CD14-positive monocyte (primary cell): ENCODE measurements around the gene SIGLEC1. TPM values are rescaled to one million over a fixed set of nuclear protein-coding genes. Genes with fewer than 3 reads are reported as not detected.

Experiments
- DNase-seq, 3 donors: peaks; one replicate each; pipeline ENCODE4 v3.0.0-alpha.2; 2011 to 2022
- H2AFZ ChIP-seq: 2 replicates; pipeline ENCODE4 v1.6.0; 2012; ENCODE audit warnings: mild to moderate bottlenecking, low read depth, low read length, inconsistent platforms; ENCODE audit not compliant: insufficient read depth, poor library complexity, severe bottlenecking
- H3K27ac ChIP-seq, 2 donors: 1 replicate in 1 of 2; 2 replicates in 1 of 2; pipeline ENCODE4 v1.5.1; 2012 to 2013; ENCODE audit warnings: low read length in 2 of 2, control low read depth in 1 of 2, inconsistent platforms in 1 of 2, low read depth in 1 of 2, mild to moderate bottlenecking in 1 of 2
- H3K27me3 ChIP-seq, 2 donors: one replicate each; pipeline versions ENCODE4 v1.6.0 to v1.6.1; 2011 to 2013; ENCODE audit warnings: low read length in 2 of 2; ENCODE audit not compliant: control insufficient read depth in 2 of 2, insufficient read depth in 2 of 2
- H3K36me3 ChIP-seq, 2 donors: replicated peaks in 1 of 2; 1 replicate in 1 of 2; 2 replicates in 1 of 2; pipeline versions ENCODE4 v1.5.1 to v1.6.1; 2012 to 2013; ENCODE audit warnings: low read length in 2 of 2, control low read depth in 1 of 2, inconsistent platforms in 1 of 2, mild to moderate bottlenecking in 1 of 2; ENCODE audit not compliant: insufficient read depth in 2 of 2, control insufficient read depth in 1 of 2
- H3K4me1 ChIP-seq, 2 donors: 1 replicate in 1 of 2; 2 replicates in 1 of 2; pipeline versions ENCODE4 v1.5.1 to v1.6.1; 2012 to 2013; ENCODE audit warnings: low read length in 2 of 2, control low read depth in 1 of 2, inconsistent platforms in 1 of 2, mild to moderate bottlenecking in 1 of 2, moderate library complexity in 1 of 2; ENCODE audit not compliant: insufficient read depth in 2 of 2, control insufficient read depth in 1 of 2
- H3K4me2 ChIP-seq: replicated peaks from 2 replicates; pipeline ENCODE3; 2012; ENCODE audit warnings: low read length, moderate library complexity, mild to moderate bottlenecking; ENCODE audit not compliant: poor library complexity, severe bottlenecking; ENCODE audit errors: extremely low read depth
- H3K4me3 ChIP-seq, 3 experiments: fragments of 200-600 bp in 1 of 3; sonication (generic) in 1 of 3; replicated peaks in 1 of 3; 1 replicate in 2 of 3; 2 replicates in 1 of 3; pipeline ENCODE4 v1.5.1; 2011 to 2013; ENCODE audit warnings: low read length in 3 of 3, mild to moderate bottlenecking in 3 of 3, control low read depth in 2 of 3, low read depth in 2 of 3, inconsistent platforms in 1 of 3, moderate library complexity in 1 of 3
- H3K79me2 ChIP-seq: 2 replicates; pipeline ENCODE4 v1.6.0; 2012; ENCODE audit warnings: mild to moderate bottlenecking, control low read depth, inconsistent platforms, low read length, moderate library complexity; ENCODE audit not compliant: insufficient read depth
- H3K9ac ChIP-seq: 2 replicates; pipeline ENCODE4 v1.6.0; 2017; ENCODE audit warnings: low read length, mild to moderate bottlenecking; ENCODE audit not compliant: insufficient read depth, poor library complexity, severe bottlenecking
- H3K9me3 ChIP-seq, 2 donors: replicated peaks in 1 of 2; 1 replicate in 1 of 2; 2 replicates in 1 of 2; pipeline versions ENCODE4 v1.5.1 to v1.6.1; 2012 to 2013; ENCODE audit warnings: low read length in 2 of 2, control low read depth in 1 of 2; ENCODE audit not compliant: control insufficient read depth in 1 of 2, insufficient read depth in 1 of 2
- H4K20me1 ChIP-seq: 2 replicates; pipeline ENCODE4 v1.6.0; 2012; ENCODE audit warnings: mild to moderate bottlenecking, low read length, control low read depth, moderate library complexity; ENCODE audit not compliant: insufficient read depth
- H3K27ac Mint-ChIP-seq, 7 donors: one replicate each; pipeline ENCODE4 v1.8.0; 2020; ENCODE audit warnings: mild to moderate bottlenecking in 7 of 7, mixed read lengths in 7 of 7, moderate library complexity in 6 of 7, inconsistent platforms in 2 of 7
- H3K27me3 Mint-ChIP-seq, 3 donors: one replicate each; pipeline ENCODE4 v1.8.0; 2021 to 2022; ENCODE audit warnings: low read depth in 3 of 3, mild to moderate bottlenecking in 3 of 3, mixed read lengths in 3 of 3, moderate library complexity in 3 of 3, inconsistent platforms in 1 of 3
- H3K36me3 Mint-ChIP-seq, 2 donors: one replicate each; pipeline ENCODE4 v1.8.0; 2020; ENCODE audit warnings: mixed read lengths in 2 of 2, inconsistent platforms in 1 of 2, mild to moderate bottlenecking in 1 of 2
- H3K4me1 Mint-ChIP-seq: one replicate; pipeline ENCODE4 v1.8.0; 2020; ENCODE audit warnings: mild to moderate bottlenecking, mixed read lengths
- H3K4me3 Mint-ChIP-seq, 2 donors: one replicate each; pipeline ENCODE4 v1.8.0; 2020; ENCODE audit warnings: mild to moderate bottlenecking in 2 of 2, mixed read lengths in 2 of 2, moderate library complexity in 1 of 2
- H3K9me3 Mint-ChIP-seq, 7 donors: one replicate each; pipeline ENCODE4 v1.8.0; 2020 to 2022; ENCODE audit warnings: mixed read lengths in 7 of 7, mild to moderate bottlenecking in 6 of 7, moderate library complexity in 6 of 7, inconsistent platforms in 2 of 7
- CTCF ChIP-seq: fragments of 200-600 bp; IDR thresholded peaks from one replicate; pipeline ENCODE4 v1.8.0; 2022; ENCODE audit warnings: antibody characterized with exemption, mild to moderate bottlenecking
- WGBS: methylation state at CpG from one replicate; pipeline ENCODE4 v1.1.5; 2013; ENCODE audit warnings: missing lambda C conversion rate; ENCODE audit not compliant: insufficient coverage; 5-methylcytosine and 5-hydroxymethylcytosine counted together
- intact Hi-C, 2 donors: fragments of 100-400 bp; cut with micrococcal nuclease; formaldehyde crosslinking; loops; one replicate each; pipeline versions ENCODE4 v1.15.0 to v1.15.1; 2023
- polyA plus RNA-seq, 3 donors: library from polyadenylated mRNA; depleted of rRNA in 1 of 3; unstranded in 2 of 3; stranded (reverse) in 1 of 3; fragments of 300-500 nt in 2 of 3; fragments of >200 nt in 1 of 3; fragmentation: Illumina TruSeq in 2 of 3; gene quantifications; 1 replicate in 2 of 3; 2 replicates in 1 of 3; pipeline ENCODE4 v1.2.3, GENCODE V29; 2012 to 2021

The SIGLEC1 gene
- polyA plus RNA-seq, 3 donors = 1.6 to 23.5 (median 2.5) TPM

- no peak for TF ChIP-seq CTCF
- no peak overlapping the region for H3K9ac ChIP-seq
- no peaks in the 10 kb centered on the region for H3K36me3 ChIP-seq
- no peak overlapping the region for H2AFZ ChIP-seq
- no peak for DNase-seq
- Mint-ChIP-seq H3K4me1 (peaks cover 13% of the 10 kb centered on the region), H3K36me3 (peaks cover 0 to 2% of the 10 kb centered on the region in 2 donors), H3K4me3 (no peak overlapping the region), H3K27me3 (peaks cover 63 to 82% (median 73%) of the 10 kb centered on the region in 3 donors), H3K27ac (no peak overlapping the region), H3K9me3 (peaks cover 0 to 14% (median 4%) of the 10 kb centered on the region in 7 donors)
- no peaks in the 10 kb centered on the region for H3K79me2 ChIP-seq
- H3K4me1 ChIP-seq = peaks cover 10% of the 10 kb centered on the region in 2 donors
- intact Hi-C loops = loop anchor here in 1 of 2 donors (5.0 kb wide), 2 partner anchors 69 to 179 kb away; no protein-coding TSS in a partner anchor
- H3K4me2 ChIP-seq = no peak overlapping the region
- H3K4me3 ChIP-seq = no peak overlapping the region
- no peaks in the 10 kb centered on the region for H4K20me1 ChIP-seq
- H3K9me3 ChIP-seq = no peaks in the 10 kb centered on the region
- 100% methylated on average over 1 of the region's 2 CpGs for WGBS
- no peak overlapping the region for H3K27ac ChIP-seq
- peaks cover 15 to 74% of the 10 kb centered on the region in 2 donors for H3K27me3 ChIP-seq
These were observed 34.2 kb downstream of the SIGLEC1 start for GRCh38 chr20:3678198-3678597.

DNA sequence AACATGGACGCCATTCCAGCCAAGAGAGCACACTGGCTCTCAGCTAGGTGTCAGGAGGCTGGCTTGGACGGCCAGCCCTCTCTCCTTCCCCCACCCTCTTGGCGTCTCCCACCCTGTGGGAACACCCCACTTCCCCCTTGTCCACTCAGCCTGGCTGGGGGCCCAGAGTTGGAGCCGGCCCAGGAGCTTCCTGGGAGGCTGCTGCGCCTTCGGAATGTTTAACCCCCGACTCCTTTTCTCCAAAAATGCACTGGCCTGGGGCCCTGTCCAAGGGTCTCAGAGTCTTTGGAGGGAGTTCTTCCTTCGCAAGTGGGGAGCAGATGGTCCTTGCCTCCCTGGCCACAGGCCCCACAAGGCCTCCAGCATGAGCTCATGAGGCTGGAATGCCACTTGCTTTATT lies 34.7 kb downstream of the SIGLEC1 start:
- no peak overlapping the region for H3K4me2 ChIP-seq
- peaks cover 12 to 13% of the 10 kb centered on the region in 2 donors for H3K4me1 ChIP-seq
- H3K9ac ChIP-seq = no peak overlapping the region
- H3K27ac Mint-ChIP-seq = no peak overlapping the region
- no peak overlapping the region for H3K4me3 ChIP-seq
- WGBS = 90% methylated on average over 7 of the region's 8 CpGs
- H3K36me3 Mint-ChIP-seq = peaks cover 0 to 3% of the 10 kb centered on the region in 2 donors
- peaks cover 18 to 74% of the 10 kb centered on the region in 2 donors for H3K27me3 ChIP-seq
- no peak for DNase-seq
- no peaks in the 10 kb centered on the region for H3K36me3 ChIP-seq
- peaks cover 0 to 10% (median 4%) of the 10 kb centered on the region in 7 donors for H3K9me3 Mint-ChIP-seq
- intact Hi-C loops = loop anchor here (2.0 to 5.0 kb wide), 4 partner anchors 70 to 180 kb away; no protein-coding TSS in a partner anchor
- no peak overlapping the region for H2AFZ ChIP-seq
- no peaks in the 10 kb centered on the region for H3K79me2 ChIP-seq
- no peak for TF ChIP-seq CTCF
- H3K27me3 Mint-ChIP-seq = peaks cover 61 to 82% (median 72%) of the 10 kb centered on the region in 3 donors
- H3K4me1 Mint-ChIP-seq = peaks cover 16% of the 10 kb centered on the region
- H3K4me3 Mint-ChIP-seq = no peak overlapping the region
- H3K27ac ChIP-seq = no peak overlapping the region
- no peaks in the 10 kb centered on the region for H3K9me3 ChIP-seq
- H4K20me1 ChIP-seq = no peaks in the 10 kb centered on the region
